ENCODE data around the gene KREMEN1.
A peak's percentile ranks its signal among the peaks of the same experiment; 100 is the strongest.

The KREMEN1 gene

GRCh38 chr22:29030016-29030617 lies 42.7 kb upstream of the KREMEN1 start:
- peaks cover 55% of the 10 kb centered on the region for H3K4me1 Mint-ChIP-seq
- H3K4me3 Mint-ChIP-seq = peak overlapping the region; percentile 80 to 89 (median 84)
- H3K27me3 Mint-ChIP-seq (ENCODE audit: low read depth) = no peaks in the 10 kb centered on the region
- peaks cover 7% of the 10 kb centered on the region for H3K36me3 Mint-ChIP-seq (ENCODE audit: low read depth)
- H3K27ac Mint-ChIP-seq = peak overlapping the region; percentile 94 to 96 (median 95)
- TF ChIP-seq CTCF (IDR thresholded peaks at IDR 0.05; ENCODE audit: unreplicated experiment in 3 of 3) = no peak
- H3K9me3 Mint-ChIP-seq = no peaks in the 10 kb centered on the region

GRCh38 chr22:29030618-29031226 lies 42.1 kb upstream of the KREMEN1 start:
- H3K27me3 Mint-ChIP-seq (ENCODE audit: low read depth) = no peaks in the 10 kb centered on the region
- H3K27ac Mint-ChIP-seq = peak overlapping the region; percentile 94 to 96 (median 95)
- peaks cover 7% of the 10 kb centered on the region for H3K36me3 Mint-ChIP-seq (ENCODE audit: low read depth)
- peaks cover 55% of the 10 kb centered on the region for H3K4me1 Mint-ChIP-seq
- no peak for TF ChIP-seq CTCF (IDR thresholded peaks at IDR 0.05; ENCODE audit: unreplicated experiment in 3 of 3)
- H3K4me3 Mint-ChIP-seq = peak overlapping the region; percentile 80 to 89 (median 84)
- H3K9me3 Mint-ChIP-seq = no peaks in the 10 kb centered on the region

GRCh38 chr22:29031227-29032011 lies 41.4 kb upstream of the KREMEN1 start:
- peaks cover 4% of the 10 kb centered on the region for H3K36me3 Mint-ChIP-seq (ENCODE audit: low read depth)
- no peaks in the 10 kb centered on the region for H3K27me3 Mint-ChIP-seq (ENCODE audit: low read depth)
- peak overlapping the region; percentile 58 to 89 (median 84) for H3K4me3 Mint-ChIP-seq
- peaks cover 55% of the 10 kb centered on the region for H3K4me1 Mint-ChIP-seq
- peak overlapping the region; percentile 94 to 96 (median 95) for H3K27ac Mint-ChIP-seq
- peak in 1 of 3 experiments; percentile 9 for TF ChIP-seq CTCF (IDR thresholded peaks at IDR 0.05; ENCODE audit: unreplicated experiment in 3 of 3)
- no peaks in the 10 kb centered on the region for H3K9me3 Mint-ChIP-seq

GRCh38 chr22:29032014-29032475 lies 40.8 kb upstream of the KREMEN1 start:
- H3K9me3 Mint-ChIP-seq = no peaks in the 10 kb centered on the region
- no peak overlapping the region for H3K4me3 Mint-ChIP-seq
- peaks cover 4% of the 10 kb centered on the region for H3K36me3 Mint-ChIP-seq (ENCODE audit: low read depth)
- H3K4me1 Mint-ChIP-seq = peaks cover 55% of the 10 kb centered on the region
- peak overlapping the region; percentile 94 to 96 (median 95) for H3K27ac Mint-ChIP-seq
- TF ChIP-seq CTCF (IDR thresholded peaks at IDR 0.05; ENCODE audit: unreplicated experiment in 3 of 3) = no peak
- no peaks in the 10 kb centered on the region for H3K27me3 Mint-ChIP-seq (ENCODE audit: low read depth)

- H3K27me3 Mint-ChIP-seq (ENCODE audit: low read depth) = no peaks in the 10 kb centered on the region
- no peak for TF ChIP-seq CTCF (IDR thresholded peaks at IDR 0.05; ENCODE audit: unreplicated experiment in 3 of 3)
- H3K27ac Mint-ChIP-seq = peak overlapping the region; percentile 94 to 96 (median 95)
- H3K36me3 Mint-ChIP-seq (ENCODE audit: low read depth) = peaks cover 2% of the 10 kb centered on the region
- H3K4me3 Mint-ChIP-seq = no peak overlapping the region
- no peaks in the 10 kb centered on the region for H3K9me3 Mint-ChIP-seq
- H3K4me1 Mint-ChIP-seq = peaks cover 55% of the 10 kb centered on the region
These were observed 40.3 kb upstream of the KREMEN1 start for GRCh38 chr22:29032584-29032983.

Measured in nephron (organoid).